ENCODE data around the gene B3GNT3.
"Not testable (repeated sequence)": the region's sequence is repeated elsewhere in the genome, so short reads cannot be mapped to it uniquely, and the experiment has no call there.

Gene B3GNT3

GRCh38 chr19:17787274-17787913, 7.5 kb upstream of the B3GNT3 start:
- Histone ChIP-seq H3K27ac (ENCODE audit: low read depth, low read length) (no peak overlapping the region), H3K4me1 (ENCODE audit: insufficient read depth, low read length) (no peaks in the 10 kb centered on the region), H3K9ac (ENCODE audit: low read depth, low read length) (no peak overlapping the region), H3K4me3 (ENCODE audit: low read length) (no peak overlapping the region), H3K9me3 (ENCODE audit: insufficient read depth, low read depth, low read length) (no peaks in the 10 kb centered on the region), H3K27me3 (ENCODE audit: insufficient read depth, low read length) (no peaks in the 10 kb centered on the region), H3K36me3 (ENCODE audit: insufficient read depth, low read length) (peaks cover 7% of the 10 kb centered on the region; the same call in 1 of the 2 replicates)
- 95% methylated on average over 14 of the region's 14 CpGs for WGBS

DNA sequence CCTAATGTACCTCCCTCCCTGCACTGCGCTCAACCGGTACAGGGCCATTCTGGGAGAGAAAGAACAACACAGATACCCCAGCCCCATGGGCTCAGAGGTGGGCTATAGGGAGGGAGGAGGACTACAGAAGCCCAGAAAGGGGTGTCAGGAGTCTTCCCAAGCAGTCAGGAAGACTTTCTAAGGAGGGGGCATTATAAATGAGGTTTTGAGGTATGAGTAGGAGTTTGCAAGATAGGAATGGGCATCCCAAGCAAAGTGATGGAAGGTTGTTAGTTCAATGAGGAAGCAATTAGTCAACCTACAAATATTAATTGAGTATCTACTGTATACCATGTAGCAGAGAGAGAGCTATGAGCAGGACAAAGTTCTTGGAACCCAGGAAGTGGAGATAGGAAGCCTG, 6.3 kb upstream of the B3GNT3 start:
- no CpG with 5 or more reads among the region's 2 CpGs for WGBS
- Histone ChIP-seq H3K27me3 (ENCODE audit: insufficient read depth, low read length) (peaks cover under 1% of the 10 kb centered on the region; the same call in 1 of the 2 replicates), H3K4me1 (ENCODE audit: insufficient read depth, low read length) (no peaks in the 10 kb centered on the region), H3K9ac (ENCODE audit: low read depth, low read length) (no peak overlapping the region), H3K27ac (ENCODE audit: low read depth, low read length) (no peak overlapping the region), H3K36me3 (ENCODE audit: insufficient read depth, low read length) (peaks cover 3% of the 10 kb centered on the region; the same call in 1 of the 2 replicates), H3K4me3 (ENCODE audit: low read length) (no peak overlapping the region), H3K9me3 (ENCODE audit: insufficient read depth, low read depth, low read length) (no peaks in the 10 kb centered on the region)

GRCh38 chr19:17790059-17790780, 4.7 kb upstream of the B3GNT3 start:
- H3K9me3 ChIP-seq (ENCODE audit: insufficient read depth, low read depth, low read length): no peaks in the 10 kb centered on the region

GRCh38 chr19:17794412-17794730, 567 bp upstream of the B3GNT3 start:
- Histone ChIP-seq H3K9me3 (ENCODE audit: insufficient read depth, low read depth, low read length) (no peaks in the 10 kb centered on the region), H3K36me3 (ENCODE audit: insufficient read depth, low read length) (no peaks in the 10 kb centered on the region), H3K27me3 (ENCODE audit: insufficient read depth, low read length) (peaks cover 23% of the 10 kb centered on the region), H3K27ac (ENCODE audit: low read depth, low read length) (no peak overlapping the region), H3K4me3 (ENCODE audit: low read length) (peak overlapping the region; percentile 65), H3K4me1 (ENCODE audit: insufficient read depth, low read length) (no peaks in the 10 kb centered on the region), H3K9ac (ENCODE audit: low read depth, low read length) (no peak overlapping the region)
- WGBS: 61% methylated on average over 9 of the region's 9 CpGs

More at GRCh38 chr19:17790059-17790780, 4.7 kb upstream of the B3GNT3 start:
- WGBS: 81% methylated on average over 6 of the region's 6 CpGs
- no peaks in the 10 kb centered on the region for H3K36me3 ChIP-seq (ENCODE audit: insufficient read depth, low read length)
- no peaks in the 10 kb centered on the region for H3K4me1 ChIP-seq (ENCODE audit: insufficient read depth, low read length)
- no peak overlapping the region for H3K27ac ChIP-seq (ENCODE audit: low read depth, low read length)
- no peak overlapping the region for H3K9ac ChIP-seq (ENCODE audit: low read depth, low read length)
- no peak overlapping the region for H3K4me3 ChIP-seq (ENCODE audit: low read length)
- H3K27me3 ChIP-seq (ENCODE audit: insufficient read depth, low read length): peaks cover 15% of the 10 kb centered on the region

DNA sequence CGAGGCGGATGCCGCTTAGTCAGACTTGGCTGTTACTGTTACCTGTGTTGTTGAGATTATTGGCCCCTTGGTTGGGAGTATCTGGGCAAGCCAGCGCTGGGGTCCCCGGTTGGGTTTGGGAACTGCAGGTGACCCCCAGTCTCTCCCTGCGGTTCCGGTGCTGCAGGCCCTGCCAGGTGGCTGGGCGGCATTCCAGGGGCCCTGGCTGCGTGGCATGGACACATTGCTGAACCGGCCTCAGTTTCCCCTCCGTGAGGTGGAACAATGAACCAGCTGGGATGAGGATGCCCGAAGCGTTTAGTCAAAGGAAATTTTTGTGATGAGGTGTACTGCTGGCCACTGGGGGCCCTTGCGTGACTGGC, 538 bp downstream of the B3GNT3 start:
- Histone ChIP-seq H3K4me1 (ENCODE audit: insufficient read depth, low read length) (no peaks in the 10 kb centered on the region), H3K9me3 (ENCODE audit: insufficient read depth, low read depth, low read length) (no peaks in the 10 kb centered on the region), H3K9ac (ENCODE audit: low read depth, low read length) (peak overlapping the region; percentile 54), H3K27me3 (ENCODE audit: insufficient read depth, low read length) (peaks cover 23% of the 10 kb centered on the region), H3K36me3 (ENCODE audit: insufficient read depth, low read length) (no peaks in the 10 kb centered on the region), H3K27ac (ENCODE audit: low read depth, low read length) (no peak overlapping the region), H3K4me3 (ENCODE audit: low read length) (peak overlapping the region; percentile 65)
- 46% methylated on average over 14 of the region's 14 CpGs for WGBS

GRCh38 chr19:17796013-17796837, 1.3 kb downstream of the B3GNT3 start:
- H3K4me1 ChIP-seq (ENCODE audit: insufficient read depth, low read length): no peaks in the 10 kb centered on the region
- no peak overlapping the region; the same call in 1 of the 2 replicates for H3K4me3 ChIP-seq (ENCODE audit: low read length)
- WGBS: 87% methylated on average over 6 of the region's 6 CpGs
- no peaks in the 10 kb centered on the region for H3K9me3 ChIP-seq (ENCODE audit: insufficient read depth, low read depth, low read length)
- H3K9ac ChIP-seq (ENCODE audit: low read depth, low read length): no peak overlapping the region
- no peaks in the 10 kb centered on the region for H3K36me3 ChIP-seq (ENCODE audit: insufficient read depth, low read length)
- H3K27me3 ChIP-seq (ENCODE audit: insufficient read depth, low read length): peaks cover 23% of the 10 kb centered on the region
- H3K27ac ChIP-seq (ENCODE audit: low read depth, low read length): no peak overlapping the region

- Histone ChIP-seq H3K36me3 (ENCODE audit: insufficient read depth, low read length) (no peaks in the 10 kb centered on the region), H3K4me1 (ENCODE audit: insufficient read depth, low read length) (no peaks in the 10 kb centered on the region), H3K9me3 (ENCODE audit: insufficient read depth, low read depth, low read length) (no peaks in the 10 kb centered on the region), H3K27me3 (ENCODE audit: insufficient read depth, low read length) (peaks cover 23% of the 10 kb centered on the region), H3K9ac (ENCODE audit: low read depth, low read length) (no peak overlapping the region), H3K27ac (ENCODE audit: low read depth, low read length) (no peak overlapping the region), H3K4me3 (ENCODE audit: low read length) (no peak overlapping the region)
- 81% methylated on average over 1 of the region's 1 CpG for WGBS
Observed at GRCh38 chr19:17796838-17797423, 2.0 kb downstream of the B3GNT3 start.

GRCh38 chr19:17797424-17798201, 2.7 kb downstream of the B3GNT3 start:
- Histone ChIP-seq H3K36me3 (ENCODE audit: insufficient read depth, low read length) (no peaks in the 10 kb centered on the region), H3K4me1 (ENCODE audit: insufficient read depth, low read length) (no peaks in the 10 kb centered on the region), H3K27ac (ENCODE audit: low read depth, low read length) (no peak overlapping the region), H3K27me3 (ENCODE audit: insufficient read depth, low read length) (peaks cover 23% of the 10 kb centered on the region), H3K9ac (ENCODE audit: low read depth, low read length) (no peak overlapping the region), H3K4me3 (ENCODE audit: low read length) (no peak overlapping the region), H3K9me3 (ENCODE audit: insufficient read depth, low read depth, low read length) (no peaks in the 10 kb centered on the region)
- whole genome bisulfite sequencing: 79% methylated on average over 10 of the region's 11 CpGs

DNA sequence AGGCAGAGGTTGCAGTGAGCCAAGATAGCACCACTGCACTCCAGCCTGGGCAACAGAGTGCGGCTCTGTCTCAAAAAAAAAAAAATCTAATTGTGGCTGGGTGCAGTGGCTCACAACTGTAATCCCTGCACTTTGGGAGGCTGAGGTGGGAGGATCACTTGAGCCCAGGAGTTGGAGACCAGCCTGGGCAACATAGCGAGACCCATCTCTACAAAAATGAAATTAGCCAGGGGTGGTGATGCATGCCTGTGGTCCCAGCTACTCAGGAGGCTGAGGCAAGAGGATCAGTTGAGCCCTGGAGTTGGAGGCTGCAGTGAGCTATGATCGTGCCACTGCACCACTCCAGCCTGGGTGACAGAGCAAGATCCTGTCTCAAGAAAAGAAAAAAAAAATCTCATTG, 3.7 kb downstream of the B3GNT3 start:
- not testable (repeated sequence) for H3K36me3 ChIP-seq (ENCODE audit: insufficient read depth, low read length); H3K9me3 ChIP-seq (ENCODE audit: insufficient read depth, low read depth, low read length); H3K9ac ChIP-seq (ENCODE audit: low read depth, low read length); H3K4me1 ChIP-seq (ENCODE audit: insufficient read depth, low read length); H3K27ac ChIP-seq (ENCODE audit: low read depth, low read length); H3K4me3 ChIP-seq (ENCODE audit: low read length)
- H3K27me3 ChIP-seq (ENCODE audit: insufficient read depth, low read length): peaks cover 23% of the 10 kb centered on the region
- WGBS: 94% methylated on average over 3 of the region's 3 CpGs

DNA sequence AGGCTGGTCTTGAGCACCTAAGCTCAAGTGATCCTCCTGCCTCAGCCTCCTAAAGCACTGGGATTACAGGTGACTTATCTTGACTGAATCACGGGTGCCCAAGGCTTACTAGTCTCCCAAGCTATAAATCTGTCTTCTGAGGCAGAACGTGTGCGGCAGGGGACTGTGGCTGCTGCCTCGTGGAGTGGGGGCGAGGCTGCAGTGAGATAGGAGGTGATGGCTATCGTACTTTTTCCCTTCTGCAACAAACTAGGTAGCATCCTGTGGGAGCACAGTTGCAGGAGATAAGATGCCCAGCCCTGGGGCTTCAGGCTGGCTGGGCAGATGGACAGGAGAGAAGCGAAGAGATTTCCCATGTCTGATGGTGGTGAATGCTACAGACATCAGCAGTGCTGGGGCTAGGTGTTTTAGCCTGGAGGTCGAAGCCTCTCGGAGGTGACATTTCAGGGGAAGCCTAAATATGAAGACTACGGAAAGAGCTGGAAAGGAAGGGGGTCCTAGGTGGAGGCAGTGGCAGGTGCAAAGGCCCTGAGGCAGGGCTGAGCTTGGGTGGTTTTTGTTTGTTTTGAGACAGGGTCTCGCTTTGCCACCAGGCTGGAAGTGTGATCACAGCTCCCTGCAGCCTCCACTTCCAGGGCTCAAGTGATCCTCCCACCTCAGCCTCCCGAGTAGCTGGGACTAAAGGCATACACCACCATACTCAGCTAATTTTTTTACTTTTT, 7.4 kb downstream of the B3GNT3 start:
- H3K9me3 ChIP-seq (ENCODE audit: insufficient read depth, low read depth, low read length): no peaks in the 10 kb centered on the region
- 86% methylated on average over 12 of the region's 12 CpGs for WGBS
- H3K9ac ChIP-seq (ENCODE audit: low read depth, low read length): no peak overlapping the region
- H3K4me1 ChIP-seq (ENCODE audit: insufficient read depth, low read length): no peaks in the 10 kb centered on the region
- H3K4me3 ChIP-seq (ENCODE audit: low read length): no peak overlapping the region
- H3K27ac ChIP-seq (ENCODE audit: low read depth, low read length): no peak overlapping the region
- no peaks in the 10 kb centered on the region for H3K27me3 ChIP-seq (ENCODE audit: insufficient read depth, low read length)
- no peaks in the 10 kb centered on the region for H3K36me3 ChIP-seq (ENCODE audit: insufficient read depth, low read length)

All from HUES64 (cell line).